Measurements from ENCODE around the gene SALL4. TPM values are rescaled to one million over a fixed set of nuclear protein-coding genes. Genes with fewer than 3 reads are reported as not detected.
"Not testable (repeated sequence)": the region's sequence is repeated elsewhere in the genome, so short reads cannot be mapped to it uniquely, and the experiment has no call there.

Gene SALL4
- total RNA-seq, 1 donor from 2014 or later = 32.5 TPM

- peaks cover 6% of the 10 kb centered on the region for H3K27me3 Mint-ChIP-seq
- no peaks in the 10 kb centered on the region for H3K36me3 Mint-ChIP-seq
- no peaks in the 10 kb centered on the region for H3K9me3 Mint-ChIP-seq
- H3K4me1 Mint-ChIP-seq (ENCODE audit: unreplicated experiment) = peaks cover 16% of the 10 kb centered on the region
- H3K27ac Mint-ChIP-seq = peak within 1 kb of the TSS; percentile 91
- no peak for DNase-seq (ENCODE audit: extremely low spot score, unreplicated experiment)
- peak; percentile 60 for TF ChIP-seq CTCF (conservative IDR thresholded peaks at IDR 0.05)
- peak within 1 kb of the TSS; percentile 93 for H3K4me3 Mint-ChIP-seq
Measured at GRCh38 chr20:51767867-51768758, 34.2 kb downstream of the SALL4 start, which contains the start of gene ATP9A. ATP9A (minus strand) TSS chr20:51768390; CDS start chr20:51768369, 21 bp downstream.

GRCh38 chr20:51766994-51767866 lies 35.1 kb downstream of the SALL4 start:
- Mint-ChIP-seq H3K9me3 (no peaks in the 10 kb centered on the region), H3K36me3 (no peaks in the 10 kb centered on the region), H3K4me1 (ENCODE audit: unreplicated experiment) (peaks cover 16% of the 10 kb centered on the region), H3K27me3 (peaks cover 6% of the 10 kb centered on the region), H3K4me3 (peak overlapping the region; percentile 93), H3K27ac (peak overlapping the region; percentile 85)
- peak; percentile 85 for DNase-seq (ENCODE audit: extremely low spot score, unreplicated experiment)
- peak; percentile 74 for TF ChIP-seq CTCF (conservative IDR thresholded peaks at IDR 0.05)

- DNase-seq (ENCODE audit: extremely low spot score, unreplicated experiment) = not testable (repeated sequence)
- H3K27ac Mint-ChIP-seq = peak overlapping the region; percentile 20
Measured at GRCh38 chr20:51765381-51765780, 36.9 kb downstream of the SALL4 start.

GRCh38 chr20:51763965-51764602 lies 38.2 kb downstream of the SALL4 start:
- Mint-ChIP-seq H3K27ac (peak overlapping the region; percentile 36), H3K4me3 (no peak overlapping the region), H3K36me3 (peaks cover 11% of the 10 kb centered on the region), H3K9me3 (no peaks in the 10 kb centered on the region), H3K4me1 (ENCODE audit: unreplicated experiment) (peaks cover 22% of the 10 kb centered on the region), H3K27me3 (peaks cover 5% of the 10 kb centered on the region)
- no peak for DNase-seq (ENCODE audit: extremely low spot score, unreplicated experiment)
- no peak for TF ChIP-seq CTCF (conservative IDR thresholded peaks at IDR 0.05)

More at GRCh38 chr20:51765381-51765780, 36.9 kb downstream of the SALL4 start:
- H3K36me3 Mint-ChIP-seq, H3K27me3 Mint-ChIP-seq, H3K9me3 Mint-ChIP-seq: not testable (repeated sequence)
- Mint-ChIP-seq H3K4me1 (ENCODE audit: unreplicated experiment) (peaks cover 22% of the 10 kb centered on the region), H3K4me3 (peak overlapping the region; percentile 9)

GRCh38 chr20:51760905-51761546 lies 41.3 kb downstream of the SALL4 start:
- H3K4me3 Mint-ChIP-seq = peak overlapping the region; percentile 72
- H3K27ac Mint-ChIP-seq = peak overlapping the region; percentile 93
- TF ChIP-seq CTCF (conservative IDR thresholded peaks at IDR 0.05) = no peak
- H3K27me3 Mint-ChIP-seq = no peaks in the 10 kb centered on the region
- H3K36me3 Mint-ChIP-seq = peaks cover 11% of the 10 kb centered on the region
- peaks cover 26% of the 10 kb centered on the region for H3K4me1 Mint-ChIP-seq (ENCODE audit: unreplicated experiment)
- H3K9me3 Mint-ChIP-seq = no peaks in the 10 kb centered on the region
- DNase-seq (ENCODE audit: extremely low spot score, unreplicated experiment) = no peak
